ENCODE data around the gene SEPTIN2. TPM values are rescaled to one million over a fixed set of nuclear protein-coding genes. Genes with fewer than 3 reads are reported as not detected.
"Not testable (repeated sequence)": the region's sequence is repeated elsewhere in the genome, so short reads cannot be mapped to it uniquely, and the experiment has no call there.

Gene SEPTIN2
- total RNA-seq, 1 donor from 2014 or later = 187 TPM

DNA sequence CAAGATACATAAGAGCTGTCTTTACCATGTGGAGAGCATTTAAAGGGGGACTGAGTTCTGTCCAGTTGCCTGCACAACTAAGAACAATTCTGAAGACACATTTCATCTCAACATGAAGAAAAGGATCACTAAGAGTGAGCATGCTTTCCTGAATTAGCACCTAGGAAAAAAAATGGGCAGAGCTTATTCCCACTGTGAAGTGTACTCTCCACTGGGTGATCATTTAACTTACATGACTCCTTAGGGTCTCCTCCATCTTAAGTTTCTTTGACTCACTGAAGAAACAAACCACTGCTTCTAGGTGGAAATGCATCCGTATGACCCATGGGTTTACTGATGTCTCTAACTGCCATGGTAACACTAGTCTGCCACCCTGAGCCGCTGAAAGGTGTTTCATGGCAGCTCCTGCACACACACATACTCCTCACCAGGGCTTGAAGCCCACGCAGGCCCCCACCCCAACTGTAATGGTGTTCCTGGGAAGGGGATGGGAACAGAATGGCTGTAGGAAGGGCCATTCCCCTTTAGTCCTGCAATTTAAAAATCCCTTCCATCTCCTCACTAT lies 27.3 kb upstream of the SEPTIN2 start:
- no peaks in the 10 kb centered on the region for H3K36me3 ChIP-seq
- no peak overlapping the region for H3K27ac ChIP-seq (replicated peaks)
- H3K27me3 ChIP-seq (ENCODE audit: low read depth) = no peaks in the 10 kb centered on the region
- intact Hi-C loops (cut with micrococcal nuclease) = no loop called here
- H3K4me3 ChIP-seq = no peak overlapping the region
- H3K9me3 ChIP-seq (replicated peaks) = no peaks in the 10 kb centered on the region
- TF ChIP-seq, protein P1, sequence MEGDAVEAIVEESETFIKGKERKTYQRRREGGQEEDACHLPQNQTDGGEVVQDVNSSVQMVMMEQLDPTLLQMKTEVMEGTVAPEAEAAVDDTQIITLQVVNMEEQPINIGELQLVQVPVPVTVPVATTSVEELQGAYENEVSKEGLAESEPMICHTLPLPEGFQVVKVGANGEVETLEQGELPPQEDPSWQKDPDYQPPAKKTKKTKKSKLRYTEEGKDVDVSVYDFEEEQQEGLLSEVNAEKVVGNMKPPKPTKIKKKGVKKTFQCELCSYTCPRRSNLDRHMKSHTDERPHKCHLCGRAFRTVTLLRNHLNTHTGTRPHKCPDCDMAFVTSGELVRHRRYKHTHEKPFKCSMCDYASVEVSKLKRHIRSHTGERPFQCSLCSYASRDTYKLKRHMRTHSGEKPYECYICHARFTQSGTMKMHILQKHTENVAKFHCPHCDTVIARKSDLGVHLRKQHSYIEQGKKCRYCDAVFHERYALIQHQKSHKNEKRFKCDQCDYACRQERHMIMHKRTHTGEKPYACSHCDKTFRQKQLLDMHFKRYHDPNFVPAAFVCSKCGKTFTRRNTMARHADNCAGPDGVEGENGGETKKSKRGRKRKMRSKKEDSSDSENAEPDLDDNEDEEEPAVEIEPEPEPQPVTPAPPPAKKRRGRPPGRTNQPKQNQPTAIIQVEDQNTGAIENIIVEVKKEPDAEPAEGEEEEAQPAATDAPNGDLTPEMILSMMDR (IDR thresholded peaks at IDR 0.05; ENCODE audit: borderline replicate concordance) = no peak
- no peak for DNase-seq
- peaks cover 45% of the 10 kb centered on the region for H3K4me1 ChIP-seq

DNA sequence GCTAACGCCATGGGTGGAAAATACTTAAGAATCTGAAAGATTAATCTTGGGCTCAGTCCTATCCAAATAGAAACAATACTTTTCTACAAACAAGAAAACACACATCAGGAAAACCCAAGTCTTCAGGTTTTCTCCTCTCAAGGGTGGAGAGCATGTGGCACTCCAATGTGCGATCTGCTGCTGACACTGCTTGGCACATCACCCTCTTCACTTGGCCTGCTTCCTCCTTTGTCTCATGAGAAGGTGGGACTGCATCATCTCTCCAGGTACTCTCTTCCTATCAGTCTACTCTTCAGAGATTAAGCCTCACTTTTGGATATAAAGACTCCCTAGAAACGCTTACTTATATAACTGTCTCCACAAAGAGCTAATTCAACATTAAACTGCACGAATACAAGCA lies 26.7 kb upstream of the SEPTIN2 start:
- Histone ChIP-seq H3K36me3 (no peaks in the 10 kb centered on the region), H3K9me3 (replicated peaks) (no peaks in the 10 kb centered on the region), H3K27ac (replicated peaks) (no peak overlapping the region), H3K27me3 (ENCODE audit: low read depth) (no peaks in the 10 kb centered on the region), H3K4me1 (peaks cover 40% of the 10 kb centered on the region), H3K4me3 (no peak overlapping the region)
- intact Hi-C loops (cut with micrococcal nuclease) = no loop called here
- DNase-seq = no peak
- TF ChIP-seq, protein P1 (IDR thresholded peaks at IDR 0.05; ENCODE audit: borderline replicate concordance) = no peak

DNA sequence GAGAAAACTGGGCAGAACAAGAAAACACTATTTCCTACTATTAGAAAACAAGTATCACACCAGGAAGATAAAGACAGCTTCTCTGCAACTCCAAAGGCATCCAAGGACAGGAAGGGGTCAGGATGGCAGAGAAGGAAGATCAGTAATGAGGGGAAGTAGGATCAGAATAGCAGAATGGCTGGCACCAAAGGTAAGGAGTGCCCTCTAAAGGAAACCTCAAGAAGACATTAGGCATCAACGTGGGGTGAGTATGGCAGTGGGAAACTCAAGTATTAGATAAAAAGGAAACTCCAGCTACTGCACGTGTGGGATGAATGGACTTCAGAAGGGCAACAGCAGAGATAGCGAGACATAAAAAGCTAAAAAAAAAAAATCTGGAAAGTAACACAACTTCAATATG lies 26.1 kb upstream of the SEPTIN2 start:
- DNase-seq = no peak
- Histone ChIP-seq H3K27me3 (ENCODE audit: low read depth) (no peaks in the 10 kb centered on the region), H3K36me3 (no peaks in the 10 kb centered on the region), H3K4me1 (peaks cover 38% of the 10 kb centered on the region), H3K4me3 (no peak overlapping the region), H3K27ac (replicated peaks) (no peak overlapping the region), H3K9me3 (replicated peaks) (no peaks in the 10 kb centered on the region)
- intact Hi-C loops (cut with micrococcal nuclease) = no loop called here
- TF ChIP-seq, protein P1 (IDR thresholded peaks at IDR 0.05; ENCODE audit: borderline replicate concordance) = no peak

DNA sequence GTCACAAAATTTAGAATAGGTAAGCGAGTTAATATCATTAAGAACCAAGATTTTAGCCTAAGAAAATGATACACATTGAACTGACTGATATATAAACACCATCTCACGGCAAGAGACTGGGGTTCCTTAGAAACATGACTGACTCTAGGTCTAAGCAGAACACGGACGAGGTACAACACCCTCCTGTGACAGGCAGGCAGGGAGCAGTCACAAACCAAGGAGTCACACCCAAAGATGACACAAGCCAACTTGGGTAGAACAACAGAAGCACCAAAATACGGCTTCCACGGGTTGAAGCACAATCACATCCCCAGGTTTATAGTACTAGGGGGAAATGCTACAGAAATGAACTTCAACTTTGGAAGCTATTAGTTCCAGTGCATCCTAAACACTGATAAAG lies 24.6 kb upstream of the SEPTIN2 start:
- intact Hi-C loops (cut with micrococcal nuclease) = no loop called here
- Histone ChIP-seq H3K36me3 (no peaks in the 10 kb centered on the region), H3K9me3 (replicated peaks) (no peaks in the 10 kb centered on the region), H3K4me3 (no peak overlapping the region), H3K27ac (replicated peaks) (no peak overlapping the region), H3K27me3 (ENCODE audit: low read depth) (no peaks in the 10 kb centered on the region), H3K4me1 (peaks cover 43% of the 10 kb centered on the region)
- TF ChIP-seq, protein P1 (IDR thresholded peaks at IDR 0.05; ENCODE audit: borderline replicate concordance) = no peak
- no peak for DNase-seq

DNA sequence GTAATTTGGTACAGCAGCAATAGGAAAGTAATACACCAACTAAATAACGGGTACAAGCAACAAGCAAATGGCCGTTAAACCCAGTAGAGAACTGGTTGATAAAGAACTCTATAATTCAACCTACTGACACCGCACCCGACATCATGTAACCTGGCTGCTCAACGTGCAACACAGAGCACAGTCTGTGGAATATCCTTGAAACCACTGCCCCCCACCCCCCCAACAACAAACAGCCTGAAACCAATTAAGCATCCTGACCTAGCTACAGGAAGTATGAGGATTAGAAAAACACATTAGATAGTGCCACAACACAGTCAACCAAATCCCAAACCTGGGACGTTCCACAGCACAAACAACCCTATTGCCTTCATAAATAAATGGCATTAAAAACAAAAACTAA lies 23.7 kb upstream of the SEPTIN2 start:
- TF ChIP-seq, protein P1 (IDR thresholded peaks at IDR 0.05; ENCODE audit: borderline replicate concordance) = no peak
- no peak for DNase-seq
- Histone ChIP-seq H3K4me1 (peaks cover 43% of the 10 kb centered on the region), H3K36me3 (peaks cover under 1% of the 10 kb centered on the region), H3K27ac (replicated peaks) (no peak overlapping the region), H3K4me3 (no peak overlapping the region), H3K27me3 (ENCODE audit: low read depth) (no peaks in the 10 kb centered on the region), H3K9me3 (replicated peaks) (no peaks in the 10 kb centered on the region)
- intact Hi-C loops (cut with micrococcal nuclease) = no loop called here

DNA sequence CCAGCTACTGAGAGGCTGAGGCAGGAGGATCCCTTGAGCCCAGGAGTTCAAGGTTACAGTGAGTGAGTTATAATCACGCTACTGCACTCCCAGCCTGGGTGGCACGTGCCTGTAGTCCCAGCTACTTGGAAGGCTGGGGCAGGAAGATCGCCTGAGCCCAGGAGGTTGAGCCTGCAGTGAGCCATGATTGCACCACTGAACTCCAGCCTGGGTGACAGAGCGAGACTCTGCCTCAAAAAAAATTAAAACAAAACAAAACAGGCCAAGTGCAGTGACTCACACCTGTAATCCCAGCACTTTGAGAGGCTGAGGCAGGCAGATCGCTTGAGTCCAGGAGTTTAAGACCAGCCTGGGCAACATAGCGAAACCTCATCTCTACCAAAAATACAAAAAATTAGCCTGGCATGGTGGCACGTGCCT lies 22.3 kb upstream of the SEPTIN2 start:
- H3K27ac ChIP-seq (replicated peaks); H3K36me3 ChIP-seq; intact Hi-C loops (cut with micrococcal nuclease); H3K4me3 ChIP-seq; H3K9me3 ChIP-seq (replicated peaks); H3K27me3 ChIP-seq (ENCODE audit: low read depth); DNase-seq: not testable (repeated sequence)
- H3K4me1 ChIP-seq = peaks cover 36% of the 10 kb centered on the region

Data from left ventricle myocardium inferior (tissue), 1 donor.